ENCODE measurements around the gene LRRC52.

Gene LRRC52

DNA sequence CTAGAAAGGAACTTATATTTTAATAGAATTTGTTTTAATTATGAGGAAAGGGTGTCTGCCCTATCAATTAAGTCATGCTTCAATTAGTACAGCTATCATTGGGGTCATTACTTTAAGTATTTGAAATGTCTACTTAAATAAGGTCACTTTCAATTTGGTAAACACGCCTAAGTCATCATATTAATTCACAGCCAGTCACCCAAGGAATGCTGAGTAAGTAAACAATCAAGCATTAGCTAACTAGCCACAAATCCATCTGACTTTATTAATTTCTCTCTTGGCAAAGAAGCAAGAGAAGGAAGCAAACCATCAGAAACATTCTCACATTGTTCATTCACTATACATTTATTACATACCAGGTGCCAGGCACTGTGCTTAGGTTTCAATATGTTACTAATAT is 1.2 kb upstream of the LRRC52 start:
- in situ Hi-C loops (cut with HindIII; ENCODE audit: low sequenced_read_pairs): no loop called here
- no peak for DNase-seq (ENCODE audit: low read depth)
- TF ChIP-seq CTCF (IDR thresholded peaks at IDR 0.05; ENCODE audit: low read depth, low read length, missing control alignments): no peak
- no peak overlapping the region for H3K4me3 ChIP-seq (ENCODE audit: low read depth, low read length)

- in situ Hi-C loops (cut with HindIII; ENCODE audit: low sequenced_read_pairs): no loop called here
- no peak for TF ChIP-seq CTCF (IDR thresholded peaks at IDR 0.05; ENCODE audit: low read depth, low read length, missing control alignments)
- DNase-seq (ENCODE audit: low read depth): no peak
- no peak overlapping the region for H3K4me3 ChIP-seq (ENCODE audit: low read depth, low read length)
These were observed 1.2 kb downstream of the LRRC52 start for GRCh38 chr1:165544996-165545395.

GRCh38 chr1:165545974-165546373 is 2.2 kb downstream of the LRRC52 start:
- no peak overlapping the region for H3K4me3 ChIP-seq (ENCODE audit: low read depth, low read length)
- in situ Hi-C loops (cut with HindIII; ENCODE audit: low sequenced_read_pairs): no loop called here
- no peak for DNase-seq (ENCODE audit: low read depth)
- no peak for TF ChIP-seq CTCF (IDR thresholded peaks at IDR 0.05; ENCODE audit: low read depth, low read length, missing control alignments)

DNA sequence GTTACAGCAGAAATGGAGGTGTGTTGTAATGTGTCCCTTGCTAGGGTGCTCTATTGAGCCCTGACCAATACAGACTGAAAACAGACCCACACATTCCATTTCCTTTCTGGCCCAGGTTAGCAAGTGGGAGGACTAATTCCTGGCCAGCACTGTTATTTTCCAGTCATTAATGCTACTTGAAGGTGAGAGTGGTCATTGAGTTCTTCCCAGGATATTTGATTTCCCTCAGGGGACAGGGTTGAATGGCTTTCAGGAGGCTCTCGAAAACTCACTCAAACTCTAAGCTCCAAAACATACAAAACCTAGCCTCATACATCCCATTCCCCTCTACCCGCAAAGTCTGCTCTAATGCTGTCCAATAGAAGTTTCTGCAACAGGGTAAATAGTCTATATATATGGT is 6.2 kb downstream of the LRRC52 start:
- TF ChIP-seq CTCF (IDR thresholded peaks at IDR 0.05; ENCODE audit: low read depth, low read length, missing control alignments): no peak
- in situ Hi-C loops (cut with HindIII; ENCODE audit: low sequenced_read_pairs): no loop called here
- H3K4me3 ChIP-seq (ENCODE audit: low read depth, low read length): no peak overlapping the region
- DNase-seq (ENCODE audit: low read depth): no peak

DNA sequence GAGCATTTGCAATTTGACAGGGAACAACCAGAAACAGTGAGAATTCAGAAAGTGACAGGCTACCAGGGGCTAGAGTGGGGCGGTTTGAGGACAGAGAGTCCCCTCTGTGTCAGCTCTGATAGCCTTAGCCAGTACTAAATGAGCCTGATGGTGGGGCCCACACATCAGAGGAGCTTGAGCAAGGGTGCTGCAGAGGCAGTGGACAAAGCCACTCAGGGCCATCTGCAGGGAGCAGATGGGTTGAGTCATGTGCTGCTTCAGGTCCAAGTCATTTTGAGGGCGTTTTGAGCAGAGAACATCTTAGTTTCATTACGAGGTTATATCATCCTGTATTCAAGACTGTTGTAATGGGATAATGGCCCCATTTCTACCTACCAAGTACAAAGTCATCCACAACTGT is 7.7 kb downstream of the LRRC52 start:
- in situ Hi-C loops (cut with HindIII; ENCODE audit: low sequenced_read_pairs): no loop called here
- DNase-seq (ENCODE audit: low read depth): no peak
- no peak overlapping the region for H3K4me3 ChIP-seq (ENCODE audit: low read depth, low read length)
- no peak for TF ChIP-seq CTCF (IDR thresholded peaks at IDR 0.05; ENCODE audit: low read depth, low read length, missing control alignments)

- no peak for DNase-seq (ENCODE audit: low read depth)
- in situ Hi-C loops (cut with HindIII; ENCODE audit: low sequenced_read_pairs): no loop called here
- H3K4me3 ChIP-seq (ENCODE audit: low read depth, low read length): no peak overlapping the region
- TF ChIP-seq CTCF (IDR thresholded peaks at IDR 0.05; ENCODE audit: low read depth, low read length, missing control alignments): no peak
These were observed 17.3 kb downstream of the LRRC52 start for GRCh38 chr1:165560883-165561656.

Data from astrocyte of the cerebellum (primary cell).